ENCODE data around the gene PAX2.

DNA sequence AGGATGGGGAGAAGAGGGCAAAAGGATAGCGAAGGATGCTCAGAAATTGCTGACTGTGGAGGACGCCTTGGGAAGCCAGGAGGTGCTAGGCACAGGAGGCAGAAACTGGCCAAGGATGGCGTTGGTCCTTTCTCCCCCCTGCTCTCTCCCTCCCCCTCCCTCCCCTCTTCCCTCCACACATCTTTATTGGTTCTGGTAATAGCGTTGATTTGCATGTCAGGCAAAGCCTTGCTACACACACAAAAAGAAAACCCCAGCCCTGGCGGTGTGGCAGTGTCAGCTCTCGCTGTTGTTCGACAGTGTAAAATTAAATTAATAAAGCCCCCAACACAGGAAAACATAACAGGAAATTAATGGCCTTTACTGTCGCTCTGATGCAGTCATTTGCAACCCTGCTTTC, 47.2 kb downstream of the PAX2 start:
- no peak for TF ChIP-seq CTCF (IDR thresholded peaks at IDR 0.05)
- no peak for TF ChIP-seq POLR2A (IDR thresholded peaks at IDR 0.05)
